Measurements from ENCODE around the gene ROS1. TPM values are rescaled to one million over a fixed set of nuclear protein-coding genes. Genes with fewer than 3 reads are reported as not detected.

The ROS1 gene
- total and polyA plus RNA-seq, 10 of the 15 experiments (the other 5 are each of a cell fraction or from before 2014, with no cell fraction given), result under 0.01 to 0.07 (median 0.03) TPM; not detected in 5

DNA sequence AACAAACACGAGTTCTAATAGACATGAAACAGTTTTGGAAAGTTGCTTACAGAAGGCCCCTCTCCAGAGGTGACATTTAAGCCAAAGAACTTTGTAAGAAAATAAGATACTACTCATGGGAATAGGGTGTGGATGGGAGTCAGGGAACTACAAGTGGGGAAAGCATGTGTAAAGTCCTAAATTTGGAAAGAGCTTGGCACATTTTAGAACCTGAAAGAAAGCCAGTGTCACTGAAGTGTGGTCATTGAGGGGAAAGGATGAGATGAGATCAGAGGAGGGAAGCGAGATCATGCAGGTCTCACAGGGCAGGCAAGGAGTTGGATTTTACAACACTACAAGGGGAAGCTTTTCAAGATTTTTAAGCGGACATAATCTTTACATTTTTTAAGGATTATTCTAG lies 122.4 kb downstream of the ROS1 start:
- SMC1A ChIA-PET (ENCODE audit: uncharacterized antibody, unreplicated experiment), result interaction anchor here (1.6 kb wide), 1 partner anchor 12 kb away, joined by 3 read pairs; no protein-coding TSS in a partner anchor
- ATAC-seq (no peak), FAIRE-seq (no peak), DNase-seq (ENCODE audit: low read depth, low spot score) (no peak)
- 0% methylated on average over 3 of the region's 3 CpGs for WGBS (ENCODE audit: insufficient coverage, insufficient replicate concordance, low lambda C conversion rate, missing lambda C conversion rate)
- POLR2A ChIA-PET, result no interaction called here
- Histone ChIP-seq H3K9ac (ENCODE audit: control insufficient read depth, insufficient read depth, low read length) (no peak overlapping the region), H3K27ac (ENCODE audit: control insufficient read depth, insufficient read depth) (no peak overlapping the region), H3K79me2 (ENCODE audit: control insufficient read depth, insufficient read depth, low read length) (no peaks in the 10 kb centered on the region), H2AFZ (ENCODE audit: control insufficient read depth, low read depth, low read length) (no peak overlapping the region), H3K4me2 (ENCODE audit: control insufficient read depth, insufficient read depth) (no peak overlapping the region), H3K36me3 (ENCODE audit: control insufficient read depth in 2 of 2, insufficient read depth in 2 of 2, low read length in 1 of 2) (no peaks in the 10 kb centered on the region), H3K27me3 (replicated peaks in 1 of 2; ENCODE audit: control insufficient read depth in 2 of 2, insufficient read depth in 2 of 2, low read length in 1 of 2) (no peaks in the 10 kb centered on the region), H3K4me3 (no peak overlapping the region), H3K9me3 (replicated peaks; ENCODE audit: control insufficient read depth, insufficient read depth, low read length) (no peaks in the 10 kb centered on the region), H3K4me1 (ENCODE audit: control insufficient read depth, insufficient read depth, low read length) (no peaks in the 10 kb centered on the region), H4K20me1 (ENCODE audit: control insufficient read depth, insufficient read depth) (no peaks in the 10 kb centered on the region; the same call in 1 of the 2 replicates)
- no TSS peak for BruUV-seq (replicated peaks)
- in situ Hi-C loops (cut with MboI), result no loop called here
- RAD21 ChIA-PET (ENCODE audit: unreplicated experiment), result no interaction called here
- CTCF ChIA-PET, result no interaction called here
- intact Hi-C loops (cut with micrococcal nuclease; ENCODE audit: unreplicated experiment), result no loop called here
- TF ChIP-seq, protein P1, sequence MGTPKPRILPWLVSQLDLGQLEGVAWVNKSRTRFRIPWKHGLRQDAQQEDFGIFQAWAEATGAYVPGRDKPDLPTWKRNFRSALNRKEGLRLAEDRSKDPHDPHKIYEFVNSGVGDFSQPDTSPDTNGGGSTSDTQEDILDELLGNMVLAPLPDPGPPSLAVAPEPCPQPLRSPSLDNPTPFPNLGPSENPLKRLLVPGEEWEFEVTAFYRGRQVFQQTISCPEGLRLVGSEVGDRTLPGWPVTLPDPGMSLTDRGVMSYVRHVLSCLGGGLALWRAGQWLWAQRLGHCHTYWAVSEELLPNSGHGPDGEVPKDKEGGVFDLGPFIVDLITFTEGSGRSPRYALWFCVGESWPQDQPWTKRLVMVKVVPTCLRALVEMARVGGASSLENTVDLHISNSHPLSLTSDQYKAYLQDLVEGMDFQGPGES (IDR thresholded peaks at IDR 0.05), result no peak
- TF ChIP-seq SREBF1 (IDR thresholded peaks at IDR 0.05; ENCODE audit: low read length), result no peak
- no peak for TF ChIP-seq SRF (IDR thresholded peaks at IDR 0.05; ENCODE audit: low read depth in 2 of 2, low read length in 2 of 2)
- TF ChIP-seq, protein P2, sequence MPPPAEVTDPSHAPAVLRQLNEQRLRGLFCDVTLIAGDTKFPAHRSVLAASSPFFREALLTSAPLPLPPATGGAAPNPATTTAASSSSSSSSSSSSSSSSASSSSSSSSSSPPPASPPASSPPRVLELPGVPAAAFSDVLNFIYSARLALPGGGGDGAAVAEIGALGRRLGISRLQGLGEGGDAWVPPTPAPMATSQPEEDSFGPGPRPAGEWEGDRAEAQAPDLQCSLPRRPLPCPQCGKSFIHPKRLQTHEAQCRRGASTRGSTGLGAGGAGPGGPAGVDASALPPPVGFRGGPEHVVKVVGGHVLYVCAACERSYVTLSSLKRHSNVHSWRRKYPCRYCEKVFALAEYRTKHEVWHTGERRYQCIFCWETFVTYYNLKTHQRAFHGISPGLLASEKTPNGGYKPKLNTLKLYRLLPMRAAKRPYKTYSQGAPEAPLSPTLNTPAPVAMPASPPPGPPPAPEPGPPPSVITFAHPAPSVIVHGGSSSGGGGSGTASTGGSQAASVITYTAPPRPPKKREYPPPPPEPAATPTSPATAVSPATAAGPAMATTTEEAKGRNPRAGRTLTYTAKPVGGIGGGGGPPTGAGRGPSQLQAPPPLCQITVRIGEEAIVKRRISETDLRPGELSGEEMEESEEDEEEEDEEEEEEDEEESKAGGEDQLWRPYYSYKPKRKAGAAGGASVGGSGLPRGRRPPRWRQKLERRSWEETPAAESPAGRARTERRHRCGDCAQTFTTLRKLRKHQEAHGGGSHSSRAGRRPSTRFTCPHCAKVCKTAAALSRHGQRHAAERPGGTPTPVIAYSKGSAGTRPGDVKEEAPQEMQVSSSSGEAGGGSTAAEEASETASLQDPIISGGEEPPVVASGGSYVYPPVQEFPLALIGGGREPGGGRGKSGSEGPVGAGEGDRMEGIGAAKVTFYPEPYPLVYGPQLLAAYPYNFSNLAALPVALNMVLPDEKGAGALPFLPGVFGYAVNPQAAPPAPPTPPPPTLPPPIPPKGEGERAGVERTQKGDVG (CRISPR knock-in tag; IDR thresholded peaks at IDR 0.05), result no peak
- TF ChIP-seq POU2F2 (IDR thresholded peaks at IDR 0.05; ENCODE audit: borderline replicate concordance, low read depth, low read length), result no peak
- TF ChIP-seq ZNF217 (IDR thresholded peaks at IDR 0.05), result no peak
- TF ChIP-seq, protein P3, sequence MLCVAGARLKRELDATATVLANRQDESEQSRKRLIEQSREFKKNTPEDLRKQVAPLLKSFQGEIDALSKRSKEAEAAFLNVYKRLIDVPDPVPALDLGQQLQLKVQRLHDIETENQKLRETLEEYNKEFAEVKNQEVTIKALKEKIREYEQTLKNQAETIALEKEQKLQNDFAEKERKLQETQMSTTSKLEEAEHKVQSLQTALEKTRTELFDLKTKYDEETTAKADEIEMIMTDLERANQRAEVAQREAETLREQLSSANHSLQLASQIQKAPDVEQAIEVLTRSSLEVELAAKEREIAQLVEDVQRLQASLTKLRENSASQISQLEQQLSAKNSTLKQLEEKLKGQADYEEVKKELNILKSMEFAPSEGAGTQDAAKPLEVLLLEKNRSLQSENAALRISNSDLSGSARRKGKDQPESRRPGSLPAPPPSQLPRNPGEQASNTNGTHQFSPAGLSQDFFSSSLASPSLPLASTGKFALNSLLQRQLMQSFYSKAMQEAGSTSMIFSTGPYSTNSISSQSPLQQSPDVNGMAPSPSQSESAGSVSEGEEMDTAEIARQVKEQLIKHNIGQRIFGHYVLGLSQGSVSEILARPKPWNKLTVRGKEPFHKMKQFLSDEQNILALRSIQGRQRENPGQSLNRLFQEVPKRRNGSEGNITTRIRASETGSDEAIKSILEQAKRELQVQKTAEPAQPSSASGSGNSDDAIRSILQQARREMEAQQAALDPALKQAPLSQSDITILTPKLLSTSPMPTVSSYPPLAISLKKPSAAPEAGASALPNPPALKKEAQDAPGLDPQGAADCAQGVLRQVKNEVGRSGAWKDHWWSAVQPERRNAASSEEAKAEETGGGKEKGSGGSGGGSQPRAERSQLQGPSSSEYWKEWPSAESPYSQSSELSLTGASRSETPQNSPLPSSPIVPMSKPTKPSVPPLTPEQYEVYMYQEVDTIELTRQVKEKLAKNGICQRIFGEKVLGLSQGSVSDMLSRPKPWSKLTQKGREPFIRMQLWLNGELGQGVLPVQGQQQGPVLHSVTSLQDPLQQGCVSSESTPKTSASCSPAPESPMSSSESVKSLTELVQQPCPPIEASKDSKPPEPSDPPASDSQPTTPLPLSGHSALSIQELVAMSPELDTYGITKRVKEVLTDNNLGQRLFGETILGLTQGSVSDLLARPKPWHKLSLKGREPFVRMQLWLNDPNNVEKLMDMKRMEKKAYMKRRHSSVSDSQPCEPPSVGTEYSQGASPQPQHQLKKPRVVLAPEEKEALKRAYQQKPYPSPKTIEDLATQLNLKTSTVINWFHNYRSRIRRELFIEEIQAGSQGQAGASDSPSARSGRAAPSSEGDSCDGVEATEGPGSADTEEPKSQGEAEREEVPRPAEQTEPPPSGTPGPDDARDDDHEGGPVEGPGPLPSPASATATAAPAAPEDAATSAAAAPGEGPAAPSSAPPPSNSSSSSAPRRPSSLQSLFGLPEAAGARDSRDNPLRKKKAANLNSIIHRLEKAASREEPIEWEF (IDR thresholded peaks at IDR 0.05; ENCODE audit: insufficient replicate concordance, low read depth, low read length), result no peak
- no peak for TF ChIP-seq IKZF2 (IDR thresholded peaks at IDR 0.05)
- TF ChIP-seq, protein P4, sequence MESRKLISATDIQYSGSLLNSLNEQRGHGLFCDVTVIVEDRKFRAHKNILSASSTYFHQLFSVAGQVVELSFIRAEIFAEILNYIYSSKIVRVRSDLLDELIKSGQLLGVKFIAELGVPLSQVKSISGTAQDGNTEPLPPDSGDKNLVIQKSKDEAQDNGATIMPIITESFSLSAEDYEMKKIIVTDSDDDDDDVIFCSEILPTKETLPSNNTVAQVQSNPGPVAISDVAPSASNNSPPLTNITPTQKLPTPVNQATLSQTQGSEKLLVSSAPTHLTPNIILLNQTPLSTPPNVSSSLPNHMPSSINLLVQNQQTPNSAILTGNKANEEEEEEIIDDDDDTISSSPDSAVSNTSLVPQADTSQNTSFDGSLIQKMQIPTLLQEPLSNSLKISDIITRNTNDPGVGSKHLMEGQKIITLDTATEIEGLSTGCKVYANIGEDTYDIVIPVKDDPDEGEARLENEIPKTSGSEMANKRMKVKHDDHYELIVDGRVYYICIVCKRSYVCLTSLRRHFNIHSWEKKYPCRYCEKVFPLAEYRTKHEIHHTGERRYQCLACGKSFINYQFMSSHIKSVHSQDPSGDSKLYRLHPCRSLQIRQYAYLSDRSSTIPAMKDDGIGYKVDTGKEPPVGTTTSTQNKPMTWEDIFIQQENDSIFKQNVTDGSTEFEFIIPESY (IDR thresholded peaks at IDR 0.05), result no peak

Data from GM12878 (cell line).